GM18519 (cell line): Measurements from ENCODE around the gene RNASE4.
"Not testable (repeated sequence)": the region's sequence is repeated elsewhere in the genome, so short reads cannot be mapped to it uniquely, and the experiment has no call there.

Source experiments
- ATAC-seq: cut with Tn5 transposase; IDR thresholded peaks from one replicate; pipeline ENCODE4 v1.9.1; 2021; ENCODE audit warnings: mild to moderate bottlenecking, moderate library complexity; ENCODE audit not compliant: unreplicated experiment, low FRiP score

Gene RNASE4

GRCh38 chr14:20697273-20698017 lies 13.1 kb downstream of the RNASE4 start:
- no peak for ATAC-seq

DNA sequence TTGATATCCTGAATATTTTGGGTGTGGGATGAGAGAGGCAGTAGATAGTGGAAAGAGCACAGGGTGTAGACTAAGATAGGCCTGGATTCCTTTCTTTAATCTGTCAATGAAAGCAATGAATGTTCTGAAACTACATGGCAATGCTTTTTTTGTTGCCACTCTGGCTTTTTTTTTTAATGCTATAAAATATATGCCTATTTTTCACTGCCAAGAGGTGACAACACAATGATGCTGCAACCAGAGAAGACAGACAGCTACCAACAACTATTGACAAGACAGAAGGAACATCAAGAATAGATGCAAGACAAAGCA lies 13.6 kb downstream of the RNASE4 start:
- no peak for ATAC-seq

- ATAC-seq: no peak
Observed at GRCh38 chr14:20698934-20699333, 14.6 kb downstream of the RNASE4 start.

- no peak for ATAC-seq
Observed at GRCh38 chr14:20699931-20700330, 15.6 kb downstream of the RNASE4 start.

DNA sequence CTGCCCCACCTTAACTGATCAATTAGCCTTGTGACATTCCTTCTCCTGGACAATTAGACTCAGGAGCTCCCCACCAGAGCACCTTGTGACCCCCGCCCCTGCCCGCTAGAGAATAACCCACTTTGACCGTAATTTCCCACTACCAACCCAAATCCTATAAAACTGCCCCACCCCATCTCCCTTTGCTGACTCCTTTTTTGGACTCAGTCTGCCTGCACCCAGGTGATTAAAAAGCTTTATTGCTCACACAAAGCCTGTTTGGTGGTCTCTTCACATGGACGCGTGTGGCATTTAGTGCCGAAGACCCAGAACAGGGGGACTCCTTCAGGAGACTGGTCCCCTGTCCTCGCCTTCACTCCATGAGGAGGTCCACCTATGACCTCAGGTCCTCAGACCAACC lies 16.6 kb downstream of the RNASE4 start:
- not testable (repeated sequence) for ATAC-seq

DNA sequence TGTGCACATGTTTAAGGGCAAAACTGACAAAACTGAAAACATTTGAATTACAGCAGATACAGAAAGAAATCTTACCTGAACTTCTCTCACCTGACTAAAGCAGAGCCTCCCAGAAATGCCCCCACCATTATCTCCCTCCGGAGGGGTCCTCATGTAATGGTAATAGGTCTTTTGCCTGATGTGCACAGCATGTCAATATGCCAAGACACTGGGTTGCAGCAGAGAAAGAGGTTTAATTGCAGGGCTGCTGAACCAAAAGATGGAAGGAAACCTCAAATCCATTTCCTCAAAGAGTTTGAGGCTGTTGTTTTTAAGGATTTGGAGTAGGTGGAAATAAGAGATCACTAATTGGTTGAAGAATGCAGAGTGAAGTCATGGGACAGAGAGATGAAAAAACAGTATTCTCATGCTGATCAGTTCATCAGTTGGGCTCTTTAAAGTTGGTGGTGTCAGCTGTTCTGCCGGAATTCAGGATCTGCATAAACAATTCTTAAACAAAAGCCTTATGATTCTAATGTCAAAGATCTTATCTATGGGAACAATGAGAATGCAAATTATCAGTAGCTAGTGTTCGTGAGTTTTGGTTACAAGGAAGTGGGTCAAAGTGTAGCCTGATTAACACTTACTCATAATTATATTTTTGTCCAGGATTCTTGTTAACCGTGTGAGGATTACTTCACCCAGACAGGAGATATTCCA lies 22.4 kb downstream of the RNASE4 start:
- no peak for ATAC-seq

DNA sequence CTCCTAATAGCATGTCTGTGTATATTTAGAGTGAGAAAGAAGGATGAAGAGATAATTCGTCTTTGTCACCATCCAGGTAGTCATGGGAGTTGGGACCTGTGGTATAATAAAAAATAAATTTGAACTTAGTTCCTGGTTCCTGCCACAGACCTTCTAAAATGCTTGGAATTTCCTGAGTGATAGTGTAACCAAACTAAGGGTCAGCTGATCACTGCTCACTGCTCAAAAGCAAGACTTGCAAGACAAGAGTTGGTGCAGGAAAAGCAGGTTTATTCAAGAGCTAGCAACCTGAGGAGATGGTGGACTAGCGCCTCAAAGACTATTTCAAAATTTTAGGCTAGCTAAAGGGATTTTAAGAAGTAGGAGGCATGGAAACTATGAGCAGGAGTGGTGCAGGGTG lies 23.3 kb downstream of the RNASE4 start:
- no peak for ATAC-seq

GRCh38 chr14:20711261-20711660 lies 26.9 kb downstream of the RNASE4 start:
- ATAC-seq: no peak

DNA sequence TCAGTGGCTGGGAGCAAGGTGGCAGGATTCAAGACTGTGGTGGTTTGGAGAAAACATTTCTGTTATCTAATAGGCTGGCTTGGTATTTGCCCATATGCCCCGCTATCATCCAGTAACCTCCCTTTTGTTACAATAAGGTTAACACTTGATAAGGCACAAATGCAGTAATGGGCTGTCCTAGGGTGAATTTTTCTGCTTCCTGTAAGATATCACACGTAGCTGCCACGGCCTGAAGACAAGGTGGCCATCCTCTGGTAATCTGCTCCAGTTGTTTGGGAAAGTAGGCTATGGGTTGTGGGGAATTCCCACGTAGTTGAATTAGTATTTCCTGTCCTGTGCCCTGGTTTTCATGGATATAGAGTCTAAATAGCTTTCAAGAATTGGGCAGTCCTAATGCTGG lies 27.3 kb downstream of the RNASE4 start:
- no peak for ATAC-seq

DNA sequence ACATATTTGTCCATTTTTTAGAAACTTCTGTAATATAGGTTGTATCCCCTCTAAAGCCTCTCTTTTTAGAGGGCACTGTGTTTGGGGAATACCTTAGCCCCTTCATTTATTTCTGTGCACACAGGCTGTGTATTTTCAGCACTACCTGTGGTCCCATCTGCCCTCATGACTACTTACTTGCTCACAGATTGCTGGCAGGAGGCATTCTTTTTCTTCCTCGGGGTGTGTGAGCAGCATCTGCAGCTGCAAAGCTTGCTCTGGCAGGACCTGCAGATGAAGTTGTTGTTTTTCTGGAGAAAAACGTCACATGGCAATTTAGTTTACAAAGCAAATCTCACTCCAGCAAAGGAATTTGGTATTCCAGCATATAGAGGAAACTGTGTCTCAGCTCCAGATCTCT lies 28.5 kb downstream of the RNASE4 start:
- no peak for ATAC-seq

GRCh38 chr14:20714593-20715250 lies 30.4 kb downstream of the RNASE4 start:
- no peak for ATAC-seq

- no peak for ATAC-seq
Observed at GRCh38 chr14:20719777-20720176, 35.4 kb downstream of the RNASE4 start.

- no peak for ATAC-seq
Observed at GRCh38 chr14:20720741-20721140, 36.4 kb downstream of the RNASE4 start.

- ATAC-seq: no peak
Observed at GRCh38 chr14:20722016-20722415, 37.7 kb downstream of the RNASE4 start.

- no peak for ATAC-seq
Observed at GRCh38 chr14:20723488-20723887, 39.1 kb downstream of the RNASE4 start.

- ATAC-seq: not testable (repeated sequence)
Observed at GRCh38 chr14:20726121-20726520, 41.8 kb downstream of the RNASE4 start.

- ATAC-seq: no peak
Observed at GRCh38 chr14:20726531-20726930, 42.2 kb downstream of the RNASE4 start.

DNA sequence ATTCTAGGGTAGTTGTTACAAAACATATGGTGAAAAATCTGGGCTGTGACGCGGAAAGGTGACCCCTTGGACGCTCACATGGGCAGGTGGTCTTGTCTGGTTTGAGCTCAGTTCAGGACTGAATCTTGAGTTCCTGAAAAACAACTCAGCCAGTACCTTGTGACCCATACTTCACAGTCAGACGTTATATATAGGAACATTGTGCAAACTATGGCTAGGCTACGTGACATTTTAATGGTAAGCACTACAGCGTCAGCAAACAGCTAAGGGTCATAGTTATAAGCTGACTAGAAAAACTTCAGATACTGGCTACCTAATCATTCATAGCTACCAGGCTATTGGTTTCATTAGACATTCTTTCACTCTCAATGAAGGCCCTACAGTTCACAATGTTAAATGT lies 46.5 kb downstream of the RNASE4 start:
- no peak for ATAC-seq

DNA sequence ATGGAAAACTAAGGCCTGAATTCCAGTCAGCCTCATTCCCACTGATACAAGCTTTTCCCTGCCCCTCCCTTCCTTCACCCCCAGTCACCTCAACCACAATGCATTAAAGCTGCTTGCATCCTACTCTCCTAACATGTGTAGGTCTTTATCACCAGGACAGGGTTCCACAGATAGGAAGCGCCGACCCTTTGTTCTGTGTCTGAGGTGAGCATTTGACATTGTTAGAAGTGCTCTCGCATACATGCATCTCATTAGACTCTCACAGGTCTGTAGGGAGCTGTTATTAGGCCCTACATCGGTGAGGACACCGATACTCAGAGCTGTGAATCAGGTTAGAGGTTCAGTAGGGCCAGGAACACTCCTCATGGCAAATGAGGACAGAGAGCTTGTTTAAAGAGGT lies 48.1 kb downstream of the RNASE4 start:
- no peak for ATAC-seq

DNA sequence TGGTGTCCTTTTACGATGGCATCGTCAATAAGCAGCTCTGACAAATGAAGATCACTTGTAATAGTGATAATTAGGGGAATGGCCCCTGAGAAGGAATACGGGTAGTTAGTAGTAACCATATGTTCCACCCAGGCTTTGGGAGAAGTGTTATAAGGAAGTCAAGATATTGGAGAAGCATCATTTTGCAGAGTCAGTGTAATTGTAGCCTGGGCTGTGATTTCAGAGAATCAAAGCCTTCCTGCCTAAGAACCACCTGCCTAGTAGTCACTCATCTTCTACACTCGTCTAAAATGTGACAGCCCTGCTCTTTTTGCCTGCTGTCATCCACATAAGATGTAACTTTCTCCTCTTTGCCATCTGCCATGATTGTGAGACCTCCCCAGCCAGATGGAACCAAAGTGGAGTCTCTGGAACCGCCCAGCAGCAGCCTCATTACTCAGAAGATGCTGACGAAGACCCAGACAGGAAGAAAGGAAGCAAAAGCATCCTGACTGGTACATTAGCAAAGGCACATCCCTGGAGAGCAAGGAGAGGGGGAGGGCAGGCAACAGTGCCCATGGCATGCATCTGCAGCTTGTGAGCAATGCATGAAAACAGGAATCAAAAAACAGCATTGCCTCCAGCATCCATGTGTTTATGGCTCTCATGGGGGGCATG lies 48.7 kb downstream of the RNASE4 start:
- no peak for ATAC-seq

- ATAC-seq: no peak
Observed at GRCh38 chr14:20733684-20734429, 49.5 kb downstream of the RNASE4 start.
